Smooth muscle cell (in vitro differentiated cells): ENCODE results near the gene DROSHA. TPM values are rescaled to one million over a fixed set of nuclear protein-coding genes. Genes with fewer than 3 reads are reported as not detected.

Experiments
- DNase-seq: peaks from one replicate; lab custom pipeline; 2025; ENCODE audit not compliant: unreplicated experiment; lab: John Stamatoyannopoulos, UW
- H2AFZ ChIP-seq: fragments of 200-600 bp; sonication (generic); 2 replicates; pipeline ENCODE4 v1.6.0; 2016; ENCODE audit warnings: antibody characterized with exemption, low read depth, mild to moderate bottlenecking
- H3F3A ChIP-seq: fragments of 200-600 bp; sonication (generic); 2 replicates; pipeline ENCODE4 v1.6.0; 2017; ENCODE audit warnings: antibody characterized with exemption, low read depth
- H3K27ac ChIP-seq: fragments of 200-600 bp; sonication (generic); 2 replicates; pipeline ENCODE4 v1.5.1; 2016; ENCODE audit warnings: low read depth, mild to moderate bottlenecking
- H3K27me3 ChIP-seq: fragments of 200-600 bp; sonication (generic); 2 replicates; pipeline ENCODE4 v1.6.1; 2016; ENCODE audit warnings: low read depth, mild to moderate bottlenecking
- H3K36me3 ChIP-seq: fragments of 200-600 bp; sonication (generic); 2 replicates; pipeline ENCODE4 v1.5.1; 2016; ENCODE audit warnings: low read depth
- H3K4me1 ChIP-seq: fragments of 200-600 bp; sonication (generic); 2 replicates; pipeline ENCODE4 v1.5.1; 2016; ENCODE audit warnings: low read depth
- H3K4me2 ChIP-seq: fragments of 200-600 bp; sonication (generic); 2 replicates; pipeline ENCODE4 v1.6.0; 2016; ENCODE audit warnings: mild to moderate bottlenecking
- H3K4me3 ChIP-seq: fragments of 200-600 bp; sonication (generic); 2 replicates; pipeline ENCODE4 v1.5.1; 2016; ENCODE audit warnings: mild to moderate bottlenecking
- H3K79me2 ChIP-seq: fragments of 200-600 bp; sonication (generic); 2 replicates; pipeline ENCODE4 v1.6.0; 2016; ENCODE audit warnings: low read depth, mild to moderate bottlenecking
- H3K9ac ChIP-seq: fragments of 200-600 bp; sonication (generic); 2 replicates; pipeline ENCODE4 v1.6.0; 2016; ENCODE audit warnings: low read depth
- H3K9me3 ChIP-seq: fragments of 200-600 bp; sonication (generic); replicated peaks from 2 replicates; pipeline ENCODE4 v1.5.1; 2016; ENCODE audit warnings: low read depth
- H4K20me1 ChIP-seq: fragments of 200-600 bp; sonication (generic); 2 replicates; pipeline ENCODE4 v1.6.0; 2016; ENCODE audit warnings: low read depth
- CTCF ChIP-seq: fragments of 200-600 bp; sonication (generic); IDR thresholded peaks from 2 replicates; pipeline ENCODE4 v1.5.1; 2017; ENCODE audit warnings: borderline replicate concordance, mild to moderate bottlenecking, antibody characterized with exemption; ENCODE audit not compliant: insufficient read depth, poor library complexity, severe bottlenecking
- WGBS: methylation state at CpG from one replicate; pipeline ENCODE4 v1.1.7; 2016; ENCODE audit warnings: low lambda C conversion rate; 5-methylcytosine and 5-hydroxymethylcytosine counted together
- polyA plus RNA-seq: library from polyadenylated mRNA; unstranded; fragments of >200 nt; fragmentation: Nextera tagmentation; extraction: Ambion mirVana; gene quantifications from 2 replicates; pipeline ENCODE4 v1.2.1, GENCODE V29; 2016
- small RNA-seq: library from RNA; depleted of rRNA; stranded (forward); fragments of <200 nt; gene quantifications from one replicate; pipeline ENCODE3, GENCODE V24; 2014
- total RNA-seq: library from RNA; depleted of rRNA; stranded (reverse); fragments of >200 nt; gene quantifications from 2 replicates; pipeline ENCODE4 v1.2.3, GENCODE V29; 2014

DROSHA gene
- total and polyA plus RNA-seq, 2 experiments from 2014 or later, result 35.3 to 50.5 TPM

DNA sequence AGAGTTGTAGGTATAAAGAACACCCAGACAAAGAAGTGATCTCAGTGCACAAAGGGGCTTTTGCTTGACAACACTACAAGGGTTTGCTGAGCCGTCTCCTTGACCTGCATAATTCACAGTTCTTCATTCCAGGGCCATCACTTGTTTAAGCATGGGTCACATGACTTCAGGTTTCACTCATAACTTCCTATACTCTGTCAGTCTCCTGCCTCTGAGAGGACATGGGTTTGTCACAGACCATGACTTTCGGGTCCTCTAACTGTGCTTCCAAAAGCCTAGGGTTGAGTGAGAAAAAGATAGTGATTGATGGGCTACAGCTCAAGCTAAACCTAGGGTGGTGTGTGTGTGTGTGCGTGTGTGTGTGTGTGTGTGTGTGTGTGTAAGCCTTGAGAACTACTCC, 172.1 kb downstream of the DROSHA start:
- Histone ChIP-seq H3K4me2 (no peak overlapping the region), H3K9ac (no peak overlapping the region), H3K9me3 (no peaks in the 10 kb centered on the region), H3K4me3 (no peak overlapping the region), H3F3A (no peaks in the 10 kb centered on the region), H3K79me2 (no peaks in the 10 kb centered on the region), H4K20me1 (no peaks in the 10 kb centered on the region), H2AFZ (no peak overlapping the region), H3K4me1 (no peaks in the 10 kb centered on the region), H3K27ac (no peak overlapping the region), H3K36me3 (no peaks in the 10 kb centered on the region), H3K27me3 (no peaks in the 10 kb centered on the region)
- no peak for TF ChIP-seq CTCF
- 95% methylated on average over 3 of the region's 3 CpGs for WGBS
- DNase-seq, result no peak

GRCh38 chr5:31357038-31357437, 174.9 kb downstream of the DROSHA start:
- Histone ChIP-seq H3K9ac (no peak overlapping the region), H3K27me3 (no peaks in the 10 kb centered on the region), H2AFZ (no peak overlapping the region), H4K20me1 (no peaks in the 10 kb centered on the region), H3K4me3 (no peak overlapping the region), H3K79me2 (no peaks in the 10 kb centered on the region), H3K9me3 (no peaks in the 10 kb centered on the region), H3K36me3 (no peaks in the 10 kb centered on the region), H3K27ac (no peak overlapping the region), H3K4me1 (no peaks in the 10 kb centered on the region), H3F3A (no peaks in the 10 kb centered on the region), H3K4me2 (no peak overlapping the region)
- TF ChIP-seq CTCF, result no peak
- 91% methylated on average over 11 of the region's 11 CpGs for WGBS
- DNase-seq, result no peak

- no peak for DNase-seq
- no peaks in the 10 kb centered on the region for H3K36me3 ChIP-seq
- no peak for TF ChIP-seq CTCF
- no peaks in the 10 kb centered on the region for H3K9me3 ChIP-seq
- no peaks in the 10 kb centered on the region for H3K27me3 ChIP-seq
- H3K4me3 ChIP-seq, result no peak overlapping the region
- no peaks in the 10 kb centered on the region for H3K79me2 ChIP-seq
- H3K4me1 ChIP-seq, result no peaks in the 10 kb centered on the region
- no peak overlapping the region for H3K27ac ChIP-seq
- H3K9ac ChIP-seq, result no peak overlapping the region
- no peaks in the 10 kb centered on the region for H3F3A ChIP-seq
- no peak overlapping the region for H3K4me2 ChIP-seq
- 71% methylated on average over 3 of the region's 3 CpGs for WGBS
- no peak overlapping the region for H2AFZ ChIP-seq
- H4K20me1 ChIP-seq, result no peaks in the 10 kb centered on the region
Observed at GRCh38 chr5:31355337-31355736, 176.6 kb downstream of the DROSHA start.

Small RNAs within 50 kb of the gene (small RNA-seq; reads per million reads assigned to genes)
- gene RF00019, result not detected

Other genes starting within 250 kb of the DROSHA start
- 20.5 and 22.0 TPM in 2 replicates for gene C5orf22, start 208 bp upstream of the DROSHA start, total RNA-seq
- gene C5orf22, start 208 bp upstream of the DROSHA start, polyA plus RNA-seq, result 17.0 and 17.6 TPM in 2 replicates
- gene PDZD2, start 107.0 kb upstream of the DROSHA start, total RNA-seq, result 4.1 and 5.6 TPM in 2 replicates
- 3.2 and 6.4 TPM in 2 replicates for gene PDZD2, start 107.0 kb upstream of the DROSHA start, polyA plus RNA-seq